CD4-positive, alpha-beta T cell treated with Interleukin-12 subunit alpha and Interleukin-12 subunit beta, for 1 hour (primary cell): ENCODE results near the gene BGN.

ENCODE experiments used
- DNase-seq: peaks from one replicate; pipeline ENCODE4 v3.0.0-alpha.2; 2020

The BGN gene

DNA sequence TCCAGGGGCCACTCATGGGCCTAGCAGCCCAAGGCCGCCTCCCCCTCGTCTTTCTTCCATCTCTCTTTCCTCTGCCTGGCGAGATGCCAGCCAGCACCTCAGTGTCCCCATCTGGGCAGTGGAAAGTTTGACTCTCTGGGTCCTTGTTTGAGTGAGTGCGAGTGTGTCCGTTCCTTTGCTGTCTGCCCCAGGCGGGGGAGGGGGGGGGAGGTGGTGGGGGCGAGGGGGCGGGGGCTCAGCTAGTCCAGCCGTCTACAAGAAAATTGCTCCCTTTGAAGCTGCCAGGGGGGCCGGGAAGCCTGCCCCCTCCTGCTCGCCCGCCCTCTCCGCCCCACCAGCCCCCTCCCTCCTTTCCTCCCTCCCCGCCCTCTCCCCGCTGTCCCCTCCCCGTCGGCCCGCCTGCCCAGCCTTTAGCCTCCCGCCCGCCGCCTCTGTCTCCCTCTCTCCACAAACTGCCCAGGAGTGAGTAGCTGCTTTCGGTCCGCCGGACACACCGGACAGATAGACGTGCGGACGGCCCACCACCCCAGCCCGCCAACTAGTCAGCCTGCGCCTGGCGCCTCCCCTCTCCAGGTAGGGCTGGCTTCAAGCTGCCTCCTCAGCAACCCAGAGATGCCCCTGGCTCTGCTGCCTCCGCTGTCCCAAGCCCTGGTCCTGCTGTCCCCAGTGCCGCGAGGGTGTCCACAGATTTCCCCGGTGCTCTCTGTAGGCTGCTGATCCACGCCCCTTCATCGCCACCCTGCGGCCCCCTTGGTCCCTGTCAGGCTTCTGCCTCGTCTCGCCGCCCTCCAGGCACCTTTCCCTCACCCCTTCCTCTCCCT is at the start of gene BGN:
TSS of gene BGN (plus strand) at position 440 of the 821 bp plus-strand sequence. CDS start 9,652 bp downstream, outside the sequence.
- DNase-seq = peak; percentile 7

- no peak for DNase-seq
Measured at GRCh38 chrX:153445106-153445855, 49.5 kb upstream of the BGN start.

- DNase-seq = no peak
Measured at GRCh38 chrX:153445856-153446635, 48.7 kb upstream of the BGN start, which contains the start of gene TREX2. Gene TREX2 (minus strand): TSS chrX:153446056. CDS start chrX:153445430, 626 bp downstream.

GRCh38 chrX:153446636-153446936 is 48.2 kb upstream of the BGN start:
- no peak for DNase-seq

DNA sequence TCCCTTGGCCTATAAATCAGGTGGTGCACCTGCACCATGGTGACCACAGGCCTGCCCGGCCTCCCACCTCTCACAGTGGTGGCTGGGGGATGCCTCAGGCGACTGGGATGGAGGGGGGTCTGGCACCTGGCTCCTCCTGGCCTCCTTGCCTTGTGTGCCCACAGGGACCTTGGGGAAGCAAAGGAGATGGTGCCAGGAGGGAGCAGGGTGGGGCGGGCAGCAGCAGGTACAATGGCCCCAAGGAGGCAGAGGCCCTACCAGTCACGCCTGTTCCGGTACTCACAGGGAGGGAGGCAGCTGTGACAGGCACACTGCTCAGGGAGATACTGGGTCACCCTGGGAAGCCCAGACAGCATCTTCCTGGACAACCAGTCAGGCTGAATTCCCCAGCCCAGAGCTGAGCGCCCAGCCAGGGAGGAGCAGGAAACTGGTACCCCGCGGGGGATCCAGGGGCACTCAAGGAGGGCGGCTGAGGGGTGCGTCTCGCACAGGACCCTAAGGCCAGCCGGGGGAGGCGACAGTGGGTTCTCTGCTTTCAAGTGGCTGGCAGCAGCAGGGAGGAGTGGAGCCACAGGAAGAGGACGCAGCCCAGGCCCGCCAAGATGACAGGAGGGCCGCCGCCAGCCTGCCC is 47.7 kb upstream of the BGN start:
- no peak for DNase-seq

GRCh38 chrX:153447581-153447960 is 47.2 kb upstream of the BGN start:
- no peak for DNase-seq

- no peak for DNase-seq
Measured at GRCh38 chrX:153448556-153449367, 46.0 kb upstream of the BGN start.

DNA sequence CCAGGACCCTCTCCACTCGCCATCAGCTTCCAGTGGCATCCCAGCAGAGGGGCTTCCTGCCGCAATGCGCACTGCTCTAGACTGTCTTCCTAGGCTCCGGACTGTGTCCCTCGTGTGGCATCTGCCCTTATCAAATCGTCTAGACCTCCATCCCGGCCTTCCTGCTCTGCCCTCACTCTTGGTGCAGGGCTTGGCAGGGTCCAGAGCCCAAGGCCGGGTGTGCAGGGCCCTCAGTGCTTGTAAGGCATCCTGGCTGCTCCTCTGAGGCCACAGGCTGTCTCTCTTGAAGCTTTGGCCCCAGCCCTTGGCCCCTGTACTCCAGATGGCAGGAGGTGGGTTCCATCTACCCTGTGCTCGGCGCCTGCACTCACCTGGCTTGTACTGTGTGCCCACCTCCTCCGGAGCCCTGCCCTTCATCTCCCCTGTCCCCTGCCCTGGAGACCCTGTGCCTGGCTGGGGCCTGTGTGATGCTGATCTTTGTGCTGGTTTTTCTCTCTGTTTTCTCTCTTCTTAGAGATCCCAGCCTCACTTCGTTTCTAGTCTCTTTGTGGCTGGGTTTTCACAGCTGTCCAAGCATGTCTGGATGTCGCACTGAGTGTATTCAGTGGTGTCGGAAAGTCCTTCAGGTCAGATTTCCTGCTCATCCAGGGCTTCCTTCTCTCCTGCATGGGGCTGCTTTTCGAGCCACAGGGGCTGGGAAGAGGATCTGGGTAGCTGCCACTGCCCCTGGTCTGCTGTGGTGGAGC is 45.2 kb upstream of the BGN start:
- DNase-seq = no peak

GRCh38 chrX:153450114-153450948 is 44.4 kb upstream of the BGN start:
- DNase-seq = no peak

GRCh38 chrX:153450949-153451277 is 43.9 kb upstream of the BGN start:
- DNase-seq = no peak

DNA sequence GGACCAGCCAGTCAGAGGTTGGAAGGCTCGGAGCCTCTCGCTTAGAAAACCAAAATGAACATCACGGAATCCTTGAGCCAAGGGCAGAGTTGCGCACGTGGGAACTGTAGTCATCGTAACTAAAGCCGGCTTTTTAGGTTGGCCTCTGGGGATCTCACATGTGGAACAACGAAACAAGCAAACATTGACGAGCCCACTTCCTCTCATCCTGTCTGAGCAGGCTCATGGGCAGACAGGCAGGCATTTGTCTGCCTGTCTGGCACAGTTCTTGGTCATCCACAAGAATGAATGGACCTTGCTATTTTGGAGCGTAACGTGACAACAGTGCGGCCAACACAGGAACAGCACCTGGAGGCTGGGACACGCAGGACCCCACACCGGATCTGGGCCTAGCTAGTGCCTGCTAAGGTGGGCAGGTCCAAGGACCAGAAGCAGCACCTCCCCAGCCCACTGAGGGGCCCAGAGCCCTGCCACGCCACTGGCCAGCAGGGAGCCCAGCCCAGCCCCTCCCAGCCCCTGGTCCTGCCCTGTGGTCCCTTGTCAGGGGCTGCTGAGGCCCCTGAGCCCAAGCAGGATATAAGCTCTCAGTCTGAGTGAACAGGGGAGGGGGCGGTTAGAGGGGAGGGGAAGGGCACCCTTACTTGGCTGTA is 39.8 kb upstream of the BGN start:
- DNase-seq = no peak

GRCh38 chrX:153455571-153455970 is 39.2 kb upstream of the BGN start:
- DNase-seq = no peak

- DNase-seq = no peak
Measured at GRCh38 chrX:153456161-153456560, 38.6 kb upstream of the BGN start.

- no peak for DNase-seq
Measured at GRCh38 chrX:153456704-153457103, 38.1 kb upstream of the BGN start.

GRCh38 chrX:153457136-153457825 is 37.5 kb upstream of the BGN start:
- no peak for DNase-seq

- DNase-seq = no peak
Measured at GRCh38 chrX:153457827-153458466, 36.8 kb upstream of the BGN start.

GRCh38 chrX:153458476-153458875 is 36.3 kb upstream of the BGN start:
- DNase-seq = no peak

- no peak for DNase-seq
Measured at GRCh38 chrX:153459986-153460385, 34.8 kb upstream of the BGN start.

DNA sequence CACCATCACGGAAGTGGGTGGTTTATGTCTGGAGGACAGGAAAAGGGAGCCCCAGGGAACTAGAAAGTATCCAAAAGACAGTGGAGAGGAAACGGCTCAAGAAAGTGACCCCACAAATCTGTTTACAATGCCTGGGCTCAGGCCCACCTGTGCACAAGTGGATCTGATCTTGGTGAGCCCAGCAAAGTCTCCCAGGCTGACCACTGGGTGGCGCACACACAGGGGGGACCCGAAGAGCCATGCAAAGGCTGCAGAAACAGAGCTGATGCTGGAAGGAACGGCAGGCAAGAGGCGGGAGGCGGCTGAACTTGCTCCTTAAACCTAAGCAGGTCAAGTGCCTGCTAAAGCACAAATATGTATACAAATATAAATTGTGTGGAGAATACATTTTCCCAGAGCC is 34.0 kb upstream of the BGN start:
- DNase-seq = peak; percentile 51
